Endodermal cell (in vitro differentiated cells): ENCODE measurements around the gene CYP2D6. TPM values are rescaled to one million over a fixed set of nuclear protein-coding genes. Genes with fewer than 3 reads are reported as not detected.

ENCODE experiments used
- DNase-seq: peaks from one replicate; pipeline ENCODE4 v3.0.0-alpha.2; 2017
- H3K27ac ChIP-seq: 2 replicates; pipeline ENCODE4 v1.5.1; 2013; ENCODE audit warnings: mild to moderate bottlenecking, low read depth, low read length, moderate library complexity
- H3K27me3 ChIP-seq: 2 replicates; pipeline ENCODE4 v1.6.1; 2013; ENCODE audit warnings: mild to moderate bottlenecking, low read length, moderate library complexity; ENCODE audit not compliant: insufficient read depth, control insufficient read depth, poor library complexity, severe bottlenecking
- H3K36me3 ChIP-seq: 2 replicates; pipeline ENCODE4 v1.7.0; 2013; ENCODE audit warnings: mild to moderate bottlenecking, low read length, moderate library complexity; ENCODE audit not compliant: control insufficient read depth, insufficient read depth
- H3K4me1 ChIP-seq: one replicate; pipeline ENCODE4 v1.7.0; 2013; ENCODE audit warnings: low read length; ENCODE audit not compliant: control insufficient read depth, insufficient read depth
- H3K4me3 ChIP-seq: 2 replicates; pipeline ENCODE4 v1.5.1; 2013; ENCODE audit warnings: mild to moderate bottlenecking, low read length, moderate library complexity
- H3K9ac ChIP-seq: 2 replicates; pipeline ENCODE4 v1.6.1; 2013; ENCODE audit warnings: mild to moderate bottlenecking, low read length, moderate library complexity; ENCODE audit not compliant: poor library complexity, severe bottlenecking; ENCODE audit errors: extremely low read depth
- H3K9me3 ChIP-seq: 2 replicates; pipeline ENCODE4 v1.6.1; 2013; ENCODE audit warnings: mild to moderate bottlenecking, low read length, moderate library complexity; ENCODE audit not compliant: control insufficient read depth
- H3K27ac Mint-ChIP-seq: 2 replicates; pipeline ENCODE4 v1.8.0; 2020; ENCODE audit warnings: mixed read lengths
- H3K27me3 Mint-ChIP-seq: 2 replicates; pipeline ENCODE4 v1.8.0; 2021; ENCODE audit warnings: mild to moderate bottlenecking, mixed read lengths; ENCODE audit not compliant: insufficient read depth
- H3K36me3 Mint-ChIP-seq: 2 replicates; pipeline ENCODE4 v1.8.0; 2020; ENCODE audit warnings: low read depth, mixed read lengths
- H3K4me1 Mint-ChIP-seq: 2 replicates; pipeline ENCODE4 v1.8.0; 2020; ENCODE audit warnings: mixed read lengths
- H3K4me3 Mint-ChIP-seq: 2 replicates; pipeline ENCODE4 v1.8.0; 2020; ENCODE audit warnings: mild to moderate bottlenecking, moderate library complexity, mixed read lengths
- H3K9me3 Mint-ChIP-seq: 2 replicates; pipeline ENCODE4 v1.8.0; 2020; ENCODE audit warnings: mild to moderate bottlenecking, mixed read lengths
- WGBS, 2 experiments: methylation state at CpG; one replicate each; pipeline versions ENCODE4 v1.1.5 to v1.1.7; 2013; ENCODE audit warnings: missing lambda C conversion rate in 2 of 2, mixed read lengths in 1 of 2; ENCODE audit not compliant: insufficient coverage in 1 of 2, insufficient read length in 1 of 2; 5-methylcytosine and 5-hydroxymethylcytosine counted together
- total RNA-seq, 2 donors: library from RNA; stranded (reverse); fragmentation: NEBNext Ultra II Directional in 1 of 2; extraction: Animal tissue kit (Norgen Biotek cat#: 25700) in 1 of 2; gene quantifications; 2 replicates in 1 of 2; 3 replicates in 1 of 2; pipeline ENCODE4 v1.2.1, GENCODE V29; 2021
- TF ChIP-seq, protein P1 (sequence below): fragments of 200-600 bp; sonication (generic); conservative IDR thresholded peaks from 2 replicates; pipeline ENCODE4 v1.5.0; 2021; ENCODE audit warnings: antibody characterized with exemption, mild to moderate bottlenecking

Gene CYP2D6
- total RNA-seq, 2 donors from 2014 or later: 5.6 to 10.9 TPM

- Mint-ChIP-seq H3K36me3 (peaks cover 45% of the 10 kb centered on the region), H3K4me1 (no peaks in the 10 kb centered on the region), H3K4me3 (peak overlapping the region; percentile 94), H3K27ac (peak overlapping the region; percentile 83), H3K27me3 (peaks cover 5% of the 10 kb centered on the region), H3K9me3 (peaks cover 42% of the 10 kb centered on the region)
- Histone ChIP-seq H3K27ac (no peak overlapping the region), H3K9ac (peak overlapping the region; percentile 33), H3K36me3 (peaks cover 22% of the 10 kb centered on the region), H3K27me3 (no peaks in the 10 kb centered on the region), H3K4me3 (peak overlapping the region; percentile 96), H3K9me3 (peaks cover 20% of the 10 kb centered on the region), H3K4me1 (no peaks in the 10 kb centered on the region)
- 37 to 53% methylated on average over 6 of the region's 7 CpGs for WGBS, 2 experiments
- DNase-seq: no peak
- TF ChIP-seq, protein P1, sequence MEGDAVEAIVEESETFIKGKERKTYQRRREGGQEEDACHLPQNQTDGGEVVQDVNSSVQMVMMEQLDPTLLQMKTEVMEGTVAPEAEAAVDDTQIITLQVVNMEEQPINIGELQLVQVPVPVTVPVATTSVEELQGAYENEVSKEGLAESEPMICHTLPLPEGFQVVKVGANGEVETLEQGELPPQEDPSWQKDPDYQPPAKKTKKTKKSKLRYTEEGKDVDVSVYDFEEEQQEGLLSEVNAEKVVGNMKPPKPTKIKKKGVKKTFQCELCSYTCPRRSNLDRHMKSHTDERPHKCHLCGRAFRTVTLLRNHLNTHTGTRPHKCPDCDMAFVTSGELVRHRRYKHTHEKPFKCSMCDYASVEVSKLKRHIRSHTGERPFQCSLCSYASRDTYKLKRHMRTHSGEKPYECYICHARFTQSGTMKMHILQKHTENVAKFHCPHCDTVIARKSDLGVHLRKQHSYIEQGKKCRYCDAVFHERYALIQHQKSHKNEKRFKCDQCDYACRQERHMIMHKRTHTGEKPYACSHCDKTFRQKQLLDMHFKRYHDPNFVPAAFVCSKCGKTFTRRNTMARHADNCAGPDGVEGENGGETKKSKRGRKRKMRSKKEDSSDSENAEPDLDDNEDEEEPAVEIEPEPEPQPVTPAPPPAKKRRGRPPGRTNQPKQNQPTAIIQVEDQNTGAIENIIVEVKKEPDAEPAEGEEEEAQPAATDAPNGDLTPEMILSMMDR: no peak
These were observed 39.2 kb downstream of the CYP2D6 start for GRCh38 chr22:42091455-42091782.

- H3K36me3 ChIP-seq: peaks cover 28% of the 10 kb centered on the region
- peak within 1 kb of the TSS; percentile 94 for H3K4me3 Mint-ChIP-seq
- H3K9me3 ChIP-seq: peaks cover 15% of the 10 kb centered on the region
- H3K27me3 Mint-ChIP-seq: peaks cover 3% of the 10 kb centered on the region
- TF ChIP-seq, protein P1: peak; percentile 95
- WGBS, 2 experiments: 1 to 2% methylated on average over 29 to 71 of the region's 71 CpGs
- no peaks in the 10 kb centered on the region for H3K4me1 ChIP-seq
- H3K27ac Mint-ChIP-seq: peak within 1 kb of the TSS; percentile 99
- peaks cover 38% of the 10 kb centered on the region for H3K9me3 Mint-ChIP-seq
- peaks cover 45% of the 10 kb centered on the region for H3K36me3 Mint-ChIP-seq
- peak within 1 kb of the TSS; percentile 98 for H3K27ac ChIP-seq
- no peaks in the 10 kb centered on the region for H3K27me3 ChIP-seq
- no peaks in the 10 kb centered on the region for H3K4me1 Mint-ChIP-seq
- H3K4me3 ChIP-seq: peak within 1 kb of the TSS; percentile 96
- peak; percentile 99 for DNase-seq
- peak within 1 kb of the TSS; percentile 96 for H3K9ac ChIP-seq
These were observed 39.8 kb downstream of the CYP2D6 start, which contains the start of gene NDUFA6 for GRCh38 chr22:42090596-42091454. TSS of gene NDUFA6 (minus strand) at chr22:42090772. CDS start at chr22:42090744, 28 bp downstream.

GRCh38 chr22:42086051-42086450 lies 44.6 kb downstream of the CYP2D6 start:
- Mint-ChIP-seq H3K27me3 (no peaks in the 10 kb centered on the region), H3K4me3 (no peak overlapping the region), H3K4me1 (no peaks in the 10 kb centered on the region), H3K27ac (no peak overlapping the region), H3K9me3 (peaks cover 6% of the 10 kb centered on the region), H3K36me3 (peaks cover 63% of the 10 kb centered on the region)
- no peak overlapping the region for H3K9ac ChIP-seq
- no peaks in the 10 kb centered on the region for H3K4me1 ChIP-seq
- TF ChIP-seq, protein P1: no peak
- H3K4me3 ChIP-seq: no peak overlapping the region
- H3K27me3 ChIP-seq: no peaks in the 10 kb centered on the region
- 93 to 100% methylated on average over 6 of the region's 6 CpGs for WGBS, 2 experiments
- H3K36me3 ChIP-seq: peaks cover 53% of the 10 kb centered on the region
- DNase-seq: no peak
- H3K9me3 ChIP-seq: peaks cover 15% of the 10 kb centered on the region
- H3K27ac ChIP-seq: no peak overlapping the region
